Panc1 (cell line): ENCODE results near the gene ALDH9A1. TPM values are rescaled to one million over a fixed set of nuclear protein-coding genes. Genes with fewer than 3 reads are reported as not detected.

ENCODE experiments used
- ATAC-seq: fragments of 200-7000 bp; cut with Tn5 transposase; 2 replicates; pipeline ENCODE4 v1.9.1; 2020; ENCODE audit warnings: mild to moderate bottlenecking, moderate library complexity
- BruUV-seq: library from RNA; stranded (reverse); fragments of 400-500 nt; replicated peaks from 2 replicates; lab custom pipeline; 2021; lab: Mats Ljungman, UMichigan
- CTCF ChIA-PET: fragments of 300-600 bp; sonication (Branson Sonifier 250); formaldehyde crosslinking; loops from one replicate; lab custom pipeline; 2022; ENCODE audit warnings: antibody characterized with exemption; lab: Charles Lee
- POLR2A ChIA-PET: fragments of 300-600 bp; sonication (Branson Sonifier 250); formaldehyde crosslinking; loops from one replicate; lab custom pipeline; 2022; ENCODE audit warnings: antibody characterized with exemption; lab: Charles Lee
- DNase-seq: peaks from one replicate; pipeline ENCODE4 v3.0.0-alpha.2; 2010; ENCODE audit warnings: low read depth, low spot score
- H3K27ac ChIP-seq: 2 replicates; pipeline ENCODE4 v1.5.1; 2011; ENCODE audit warnings: mild to moderate bottlenecking, low read length, inconsistent platforms
- H3K27me3 ChIP-seq: fragments of 200-500 bp; sonication (Bioruptor generic); 2 replicates; pipeline ENCODE4 v1.6.0; 2014; ENCODE audit warnings: low read length, inconsistent platforms; ENCODE audit not compliant: control insufficient read depth, insufficient read depth
- H3K36me3 ChIP-seq: fragments of 200-500 bp; sonication (Bioruptor generic); 2 replicates; pipeline ENCODE4 v1.5.1; 2014; ENCODE audit warnings: inconsistent platforms, mild to moderate bottlenecking, low read length, moderate library complexity; ENCODE audit not compliant: control insufficient read depth, insufficient read depth
- H3K4me1 ChIP-seq: 2 replicates; pipeline ENCODE4 v1.5.1; 2011; ENCODE audit warnings: inconsistent platforms, mild to moderate bottlenecking, low read length, moderate library complexity; ENCODE audit not compliant: control insufficient read depth, insufficient read depth
- H3K4me3 ChIP-seq, 2 experiments: 2 replicates each; pipeline ENCODE4 v1.5.1; 2011 to 2012; ENCODE audit warnings: low read depth in 2 of 2, low read length in 2 of 2, mild to moderate bottlenecking in 2 of 2, inconsistent platforms in 1 of 2, moderate library complexity in 1 of 2
- H3K9me3 ChIP-seq: fragments of 200-500 bp; sonication (Bioruptor generic); 2 replicates; pipeline ENCODE4 v1.5.1; 2014; ENCODE audit warnings: low read depth, mild to moderate bottlenecking, inconsistent platforms, low read length, moderate library complexity; ENCODE audit not compliant: control insufficient read depth, insufficient read depth
- CTCF ChIP-seq: fragments of 450-650 bp; IDR thresholded peaks from 2 replicates; pipeline ENCODE4 v1.5.1; 2017; ENCODE audit warnings: mild to moderate bottlenecking
- POLR2AphosphoS5 ChIP-seq: IDR thresholded peaks from 2 replicates; pipeline ENCODE4 v1.6.1; 2012; ENCODE audit warnings: mild to moderate bottlenecking, low read depth, low read length, moderate library complexity
- REST ChIP-seq, 2 experiments: IDR thresholded peaks; 2 replicates each; pipeline ENCODE4 v1.6.1; 2011 to 2012; ENCODE audit warnings: low read depth in 2 of 2, control low read depth in 1 of 2, low read length in 1 of 2, mild to moderate bottlenecking in 1 of 2, moderate library complexity in 1 of 2; ENCODE audit not compliant: insufficient read depth in 1 of 2
- SIN3A ChIP-seq: IDR thresholded peaks from 2 replicates; pipeline ENCODE4 v1.6.1; 2012; ENCODE audit warnings: low read depth, mild to moderate bottlenecking, low read length, moderate library complexity, borderline replicate concordance; ENCODE audit not compliant: insufficient read depth
- TCF7L2 ChIP-seq: IDR thresholded peaks from 2 replicates; pipeline ENCODE4 v1.6.1; 2011; ENCODE audit warnings: mild to moderate bottlenecking, low read depth, low read length, inconsistent platforms
- in situ Hi-C: cut with HindIII; loops from 2 replicates; pipeline ENCODE4 v1.10.0; 2016; ENCODE audit warnings: low sequenced_read_pairs, low pct_unique_long_range_greater_than_20kb
- intact Hi-C: fragments of 100-400 bp; cut with micrococcal nuclease; formaldehyde crosslinking; loops from one replicate; pipeline ENCODE4 v1.10.0; 2022; ENCODE audit not compliant: unreplicated experiment
- total RNA-seq: library from RNA; stranded (reverse); gene quantifications from one replicate; pipeline ENCODE4 v1.2.1, GENCODE V29; 2021; ENCODE audit not compliant: unreplicated experiment

ALDH9A1 gene
- total RNA-seq, 1 experiment from 2014 or later: 30.3 TPM

- BruUV-seq: no TSS peak
- no peak overlapping the region for H3K4me3 ChIP-seq
- ATAC-seq: no peak
- TF ChIP-seq POLR2AphosphoS5 (no peak), REST (IDR thresholded peaks at IDR 0.05; ENCODE audit: insufficient read depth in 1 of 2, low read depth in 2 of 2, low read length in 1 of 2) (no peak), SIN3A (no peak), TCF7L2 (no peak), CTCF (no peak)
- intact Hi-C loops (no loop called here), in situ Hi-C loops (no loop called here)
- no peaks in the 10 kb centered on the region for H3K27me3 ChIP-seq
- H3K9me3 ChIP-seq: no peaks in the 10 kb centered on the region
- ChIA-PET CTCF (no interaction called here), POLR2A (no interaction called here)
- H3K4me1 ChIP-seq: no peaks in the 10 kb centered on the region
- DNase-seq: no peak
- no peak overlapping the region for H3K27ac ChIP-seq
- peaks cover 4% of the 10 kb centered on the region; the same call in 1 of the 2 replicates for H3K36me3 ChIP-seq
These were observed 26.8 kb downstream of the ALDH9A1 start for GRCh38 chr1:165671526-165671925.

- Histone ChIP-seq H3K27me3 (no peaks in the 10 kb centered on the region), H3K36me3 (peaks cover 10% of the 10 kb centered on the region), H3K4me1 (no peaks in the 10 kb centered on the region), H3K27ac (no peak overlapping the region), H3K9me3 (no peaks in the 10 kb centered on the region), H3K4me3 (no peak overlapping the region)
- POLR2A ChIA-PET: no interaction called here
- CTCF ChIA-PET: no interaction called here
- intact Hi-C loops (no loop called here), in situ Hi-C loops (no loop called here)
- ATAC-seq: no peak
- DNase-seq: no peak
- TF ChIP-seq POLR2AphosphoS5 (no peak), REST (IDR thresholded peaks at IDR 0.05; ENCODE audit: insufficient read depth in 1 of 2, low read depth in 2 of 2, low read length in 1 of 2) (no peak), TCF7L2 (no peak), CTCF (no peak), SIN3A (no peak)
- no TSS peak for BruUV-seq
These were observed 30.2 kb downstream of the ALDH9A1 start for GRCh38 chr1:165668184-165668583.
